HepG2 (cell line): ENCODE results near the gene CLCNKA. TPM values are rescaled to one million over a fixed set of nuclear protein-coding genes. Genes with fewer than 3 reads are reported as not detected.

ENCODE experiments used
- ATRX ChIP-seq: sonication (generic); formaldehyde crosslinking; IDR thresholded peaks from 2 replicates; pipeline ENCODE4 v1.4.0; 2020; ENCODE audit warnings: missing genetic modification reagents, borderline replicate concordance
- CBFB ChIP-seq: sonication (generic); formaldehyde crosslinking; IDR thresholded peaks from 2 replicates; pipeline ENCODE4 v1.4.0; 2020; ENCODE audit warnings: missing genetic modification reagents
- HIC2 ChIP-seq: sonication (generic); formaldehyde crosslinking; IDR thresholded peaks from 2 replicates; pipeline ENCODE4 v1.9.0; 2022; ENCODE audit warnings: low read depth, missing genetic modification reagents
- KDM5B ChIP-seq: sonication (generic); formaldehyde crosslinking; IDR thresholded peaks from 2 replicates; pipeline ENCODE4 v1.4.0; 2020; ENCODE audit warnings: missing genetic modification reagents, mild to moderate bottlenecking, borderline replicate concordance
- KLF11 ChIP-seq: IDR thresholded peaks from 2 replicates; pipeline ENCODE4 v1.6.1; 2016; ENCODE audit warnings: missing compliant biosample characterization
- MYC ChIP-seq: sonication (generic); formaldehyde crosslinking; IDR thresholded peaks from 2 replicates; pipeline ENCODE4 v1.9.0; 2021; ENCODE audit warnings: missing genetic modification reagents, borderline replicate concordance
- NPAS2 ChIP-seq: sonication (generic); formaldehyde crosslinking; IDR thresholded peaks from 2 replicates; pipeline ENCODE4 v1.8.0; 2022; ENCODE audit warnings: mild to moderate bottlenecking, missing genetic modification reagents, borderline replicate concordance
- NR3C1 ChIP-seq: sonication (generic); formaldehyde crosslinking; IDR thresholded peaks from 2 replicates; pipeline ENCODE4 v1.4.0; 2020; ENCODE audit warnings: missing genetic modification reagents
- ONECUT2 ChIP-seq: sonication (generic); formaldehyde crosslinking; IDR thresholded peaks from 2 replicates; pipeline ENCODE4 v1.4.0; 2020; ENCODE audit warnings: missing genetic modification reagents
- PATZ1 ChIP-seq: sonication (generic); formaldehyde crosslinking; IDR thresholded peaks from 2 replicates; pipeline ENCODE4 v1.4.0; 2020; ENCODE audit warnings: missing genetic modification reagents
- PITX1 ChIP-seq: sonication (generic); formaldehyde crosslinking; IDR thresholded peaks from 2 replicates; pipeline ENCODE4 v1.5.1; 2020; ENCODE audit warnings: mild to moderate bottlenecking, missing genetic modification reagents
- ZGPAT ChIP-seq: IDR thresholded peaks from 2 replicates; pipeline ENCODE4 v1.6.1; 2016; ENCODE audit warnings: mild to moderate bottlenecking
- ZHX2 ChIP-seq, 2 experiments: sonication (generic) in 1 of 2; formaldehyde crosslinking in 1 of 2; IDR thresholded peaks; 2 replicates each; pipeline versions ENCODE4 v1.6.1 to v1.9.0; 2014 to 2022; ENCODE audit warnings: antibody characterized with exemption in 1 of 2, borderline replicate concordance in 1 of 2, inconsistent platforms in 1 of 2, low read depth in 1 of 2, missing genetic modification reagents in 1 of 2
- ZKSCAN1 ChIP-seq: fragments of 150-350 bp; IDR thresholded peaks from 2 replicates; pipeline ENCODE4 v1.6.1; 2014; ENCODE audit warnings: low read length
- ZNF10 ChIP-seq: sonication (generic); formaldehyde crosslinking; IDR thresholded peaks from 2 replicates; pipeline ENCODE4 v1.4.0; 2020; ENCODE audit warnings: mild to moderate bottlenecking, low read depth, missing genetic modification reagents, borderline replicate concordance
- ZNF124 ChIP-seq: sonication (generic); formaldehyde crosslinking; IDR thresholded peaks from 2 replicates; pipeline ENCODE4 v1.4.0; 2020; ENCODE audit warnings: missing genetic modification reagents
- ZNF446 ChIP-seq: sonication (generic); formaldehyde crosslinking; IDR thresholded peaks from 2 replicates; pipeline ENCODE4 v1.5.0; 2020; ENCODE audit warnings: mild to moderate bottlenecking, missing genetic modification reagents
- polyA plus RNA-seq, 8 experiments: library from polyadenylated mRNA; depleted of rRNA in 3 of 8; stranded (reverse) in 7 of 8; unstranded in 1 of 8; fragments of >200 nt; fragmentation: Illumina TruSeq in 4 of 8; extraction: Trizol in 4 of 8; gene quantifications; 2 replicates each; pipeline versions ENCODE4 v1.2.1 to v1.2.3, GENCODE V29; 2011 to 2016; ENCODE audit warnings: low read depth in 4 of 8, missing spikeins in 1 of 8, mixed read lengths in 1 of 8; ENCODE audit not compliant: insufficient read depth in 1 of 8
- total RNA-seq, 5 experiments: library from RNA; depleted of rRNA; stranded (reverse); fragments of >200 nt; fragmentation: Illumina TruSeq; extraction: Trizol; gene quantifications; 2 replicates each; pipeline ENCODE4 v1.2.3, GENCODE V29; 2016; ENCODE audit warnings: low read depth in 1 of 5

CLCNKA gene
- total and polyA plus RNA-seq, 2 of the 13 experiments (the other 11 are each of a cell fraction or from before 2014, with no cell fraction given): 0.03 TPM; not detected in 1

GRCh38 chr1:16014509-16015482 lies 7.0 kb upstream of the CLCNKA start (continued):
- no peak for TF ChIP-seq ZHX2 (IDR thresholded peaks at IDR 0.05; ENCODE audit: low read depth)
- no peak for TF ChIP-seq ZHX2 (CRISPR knock-in tag; IDR thresholded peaks at IDR 0.05; ENCODE audit: borderline replicate concordance)
- peak; percentile 58; the same call in 1 of the 2 replicates for TF ChIP-seq KDM5B (CRISPR knock-in tag)
- no peak for TF ChIP-seq ATRX (CRISPR knock-in tag)
- no peak for TF ChIP-seq ONECUT2 (CRISPR knock-in tag)
- TF ChIP-seq PATZ1 (CRISPR knock-in tag): peak; percentile 38; the same call in 1 of the 2 replicates
- no peak for TF ChIP-seq ZNF10 (CRISPR knock-in tag)
- no peak for TF ChIP-seq KLF11 (CRISPR knock-in tag)
- 0 out of 2 replicates have a peak, but pooled peaks have one; percentile 20 for TF ChIP-seq HIC2 (CRISPR knock-in tag)
- peak; percentile 70; the same call in 1 of the 2 replicates for TF ChIP-seq MYC (CRISPR knock-in tag)
- no peak for TF ChIP-seq NPAS2 (CRISPR knock-in tag)
- TF ChIP-seq CBFB (CRISPR knock-in tag): no peak
- no peak for TF ChIP-seq NR3C1 (CRISPR knock-in tag)
- TF ChIP-seq ZNF124 (CRISPR knock-in tag): no peak
- no peak for TF ChIP-seq PITX1
- TF ChIP-seq ZKSCAN1: no peak
- no peak for TF ChIP-seq ZGPAT (CRISPR knock-in tag)
- no peak for TF ChIP-seq ZNF446 (CRISPR knock-in tag)
